K562 (cell line): ENCODE data around the gene TSPAN3. TPM values are rescaled to one million over a fixed set of nuclear protein-coding genes. Genes with fewer than 3 reads are reported as not detected.

Experiments used
- BRD4 ChIP-seq: fragments of 200-600 bp; sonication (generic); IDR thresholded peaks from 2 replicates; pipeline ENCODE4 v1.6.1; 2017; ENCODE audit warnings: inconsistent platforms
- CBFA2T2 ChIP-seq: fragments of 450-650 bp; conservative IDR thresholded peaks from 2 replicates; pipeline ENCODE4 v1.6.1; 2017; ENCODE audit warnings: mild to moderate bottlenecking
- CEBPB ChIP-seq: fragments of 450-650 bp; IDR thresholded peaks from 2 replicates; pipeline ENCODE4 v1.6.1; 2016; ENCODE audit warnings: missing genetic modification characterization, missing compliant biosample characterization
- E2F3 ChIP-seq: fragments of 250-450 bp; sonication (Bioruptor Pico); IDR thresholded peaks from 2 replicates; pipeline ENCODE4 v1.4.0; 2020; ENCODE audit warnings: mild to moderate bottlenecking
- FOXK1 ChIP-seq: sonication (generic); formaldehyde crosslinking; IDR thresholded peaks from 2 replicates; pipeline ENCODE4 v1.8.0; 2022; ENCODE audit warnings: missing genetic modification reagents, mild to moderate bottlenecking, borderline replicate concordance
- GABPA ChIP-seq: fragments of 200-800 bp; sonication (Bioruptor generic); conservative IDR thresholded peaks from 2 replicates; pipeline ENCODE4 v1.6.1; 2016; ENCODE audit warnings: low read depth, missing genetic modification characterization, missing compliant biosample characterization
- GATAD2B ChIP-seq: fragments of 450-650 bp; IDR thresholded peaks from 2 replicates; pipeline ENCODE4 v1.6.1; 2017; ENCODE audit warnings: mild to moderate bottlenecking, borderline replicate concordance
- KLF1 ChIP-seq: fragments of 450-650 bp; IDR thresholded peaks from 2 replicates; pipeline ENCODE4 v1.6.1; 2016; ENCODE audit warnings: missing genetic modification characterization, missing compliant biosample characterization
- NFIC ChIP-seq: fragments of 450-650 bp; IDR thresholded peaks from 2 replicates; pipeline ENCODE4 v1.6.1; 2017; ENCODE audit warnings: mild to moderate bottlenecking, inconsistent platforms
- PURB ChIP-seq: sonication (generic); formaldehyde crosslinking; IDR thresholded peaks from 2 replicates; pipeline ENCODE4 v1.9.0; 2021; ENCODE audit warnings: low read depth, mild to moderate bottlenecking, missing genetic modification reagents
- RFX7 ChIP-seq: fragments of 250-450 bp; sonication (Bioruptor Pico); IDR thresholded peaks from 2 replicates; pipeline ENCODE4 v1.5.1; 2021; ENCODE audit warnings: mild to moderate bottlenecking
- SMARCA4 ChIP-seq: fragments of 450-650 bp; IDR thresholded peaks from 2 replicates; pipeline ENCODE4 v1.6.1; 2016
- SMARCC2 ChIP-seq: fragments of 450-650 bp; IDR thresholded peaks from 2 replicates; pipeline ENCODE4 v1.6.1; 2017; ENCODE audit warnings: antibody characterized with exemption, moderate library complexity, mild to moderate bottlenecking, low read depth
- TOE1 ChIP-seq, 2 experiments: fragments of 450-650 bp in 1 of 2; sonication (generic) in 1 of 2; formaldehyde crosslinking in 1 of 2; IDR thresholded peaks; 2 replicates each; pipeline versions ENCODE4 v1.7.1 to v1.8.0; 2016 to 2022; ENCODE audit warnings: borderline replicate concordance in 2 of 2, mild to moderate bottlenecking in 2 of 2, antibody characterized with exemption in 1 of 2, inconsistent platforms in 1 of 2, low read depth in 1 of 2, missing genetic modification reagents in 1 of 2, moderate library complexity in 1 of 2
- XRCC3 ChIP-seq: fragments of 450-650 bp; IDR thresholded peaks from 2 replicates; pipeline ENCODE4 v1.6.1; 2017; ENCODE audit warnings: mild to moderate bottlenecking, moderate library complexity
- ZBED1 ChIP-seq: IDR thresholded peaks from 2 replicates; pipeline ENCODE4 v1.6.1; 2014
- ZC3H8 ChIP-seq: fragments of 450-650 bp; IDR thresholded peaks from 2 replicates; pipeline ENCODE4 v1.6.1; 2017
- ZNF224 ChIP-seq: sonication (generic); formaldehyde crosslinking; IDR thresholded peaks from 2 replicates; pipeline ENCODE4 v1.8.0; 2022; ENCODE audit warnings: mild to moderate bottlenecking, missing genetic modification reagents
- ZNF277 ChIP-seq: fragments of 250-450 bp; sonication (Bioruptor Pico); IDR thresholded peaks from 2 replicates; pipeline ENCODE4 v1.8.0; 2022; ENCODE audit warnings: inconsistent platforms, mild to moderate bottlenecking, moderate library complexity, borderline replicate concordance
- ZNF583 ChIP-seq: fragments of 250-450 bp; sonication (Bioruptor Pico); IDR thresholded peaks from 2 replicates; pipeline ENCODE4 v1.4.0; 2020
- ZNF589 ChIP-seq: fragments of 200-800 bp; sonication (Bioruptor generic); IDR thresholded peaks from 2 replicates; pipeline ENCODE4 v1.6.1; 2016; ENCODE audit warnings: low read depth, missing genetic modification characterization, missing compliant biosample characterization
- polyA plus RNA-seq, 8 experiments: library from polyadenylated mRNA; depleted of rRNA in 4 of 8; stranded (reverse) in 5 of 8; unstranded in 3 of 8; fragments of >200 nt; fragmentation: Nextera tagmentation in 2 of 8; fragmentation: Illumina TruSeq in 1 of 8; extraction: Ambion mirVana in 2 of 8; extraction: Trizol in 1 of 8; gene quantifications; 2 replicates each; pipeline versions ENCODE4 v1.2.1 to v1.2.3, GENCODE V29; 2011 to 2014; ENCODE audit warnings: inconsistent platforms in 1 of 8, missing spikeins in 1 of 8
- total RNA-seq, 7 experiments: library from RNA; depleted of rRNA in 6 of 7; stranded (reverse); fragments of >200 nt in 6 of 7; fragmentation: Illumina TruSeq in 2 of 7; extraction: Trizol in 2 of 7; gene quantifications; 2 replicates each; pipeline versions ENCODE4 v1.2.1 to v1.2.3, GENCODE V29; 2011 to 2021; ENCODE audit warnings: low replicate concordance in 1 of 7
- TF ChIP-seq, protein P1 (sequence below): sonication (generic); formaldehyde crosslinking; IDR thresholded peaks from 2 replicates; pipeline ENCODE4 v1.8.0; 2022; ENCODE audit warnings: missing genetic modification reagents, mild to moderate bottlenecking, moderate library complexity, borderline replicate concordance
- TF ChIP-seq, protein P2 (sequence below): fragments of 450-650 bp; IDR thresholded peaks from 2 replicates; pipeline ENCODE4 v1.6.1; 2018; ENCODE audit not compliant: partially characterized antibody
- TF ChIP-seq, protein P3 (sequence below): fragments of 200-400 bp; formaldehyde crosslinking; IDR thresholded peaks from 2 replicates; pipeline ENCODE4 v1.6.1; 2017; ENCODE audit warnings: mild to moderate bottlenecking, low read depth, low read length, moderate library complexity

Gene TSPAN3
- total and polyA plus RNA-seq, 9 of the 15 experiments (the other 6 are each of a cell fraction or from before 2014, with no cell fraction given), result 14.3 to 144 (median 71.1) TPM

- TF ChIP-seq GABPA (tag) (no peak), CBFA2T2 (0 out of 2 replicates have a peak, but pooled peaks have one; percentile 14), XRCC3 (no peak), E2F3 (CRISPR knock-in tag) (no peak), ZNF583 (CRISPR knock-in tag) (no peak), BRD4 (no peak), CEBPB (tag) (peak; percentile 85), NFIC (no peak), FOXK1 (no peak), SMARCA4 (no peak), ZBED1 (no peak), ZNF589 (CRISPR knock-in tag) (no peak), RFX7 (no peak), ZNF224 (no peak), GATAD2B (no peak), ZNF277 (CRISPR knock-in tag) (no peak), KLF1 (tag) (no peak), TOE1 (IDR thresholded peaks at IDR 0.05; ENCODE audit: borderline replicate concordance) (no peak), TOE1 (CRISPR knock-in tag; IDR thresholded peaks at IDR 0.05; ENCODE audit: borderline replicate concordance, low read depth) (no peak), SMARCC2 (no peak), ZC3H8 (no peak), PURB (CRISPR knock-in tag) (no peak)
- TF ChIP-seq, protein P1, sequence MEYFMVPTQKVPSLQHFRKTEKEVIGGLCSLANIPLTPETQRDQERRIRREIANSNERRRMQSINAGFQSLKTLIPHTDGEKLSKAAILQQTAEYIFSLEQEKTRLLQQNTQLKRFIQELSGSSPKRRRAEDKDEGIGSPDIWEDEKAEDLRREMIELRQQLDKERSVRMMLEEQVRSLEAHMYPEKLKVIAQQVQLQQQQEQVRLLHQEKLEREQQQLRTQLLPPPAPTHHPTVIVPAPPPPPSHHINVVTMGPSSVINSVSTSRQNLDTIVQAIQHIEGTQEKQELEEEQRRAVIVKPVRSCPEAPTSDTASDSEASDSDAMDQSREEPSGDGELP (CRISPR knock-in tag), result no peak
- TF ChIP-seq, protein P2, sequence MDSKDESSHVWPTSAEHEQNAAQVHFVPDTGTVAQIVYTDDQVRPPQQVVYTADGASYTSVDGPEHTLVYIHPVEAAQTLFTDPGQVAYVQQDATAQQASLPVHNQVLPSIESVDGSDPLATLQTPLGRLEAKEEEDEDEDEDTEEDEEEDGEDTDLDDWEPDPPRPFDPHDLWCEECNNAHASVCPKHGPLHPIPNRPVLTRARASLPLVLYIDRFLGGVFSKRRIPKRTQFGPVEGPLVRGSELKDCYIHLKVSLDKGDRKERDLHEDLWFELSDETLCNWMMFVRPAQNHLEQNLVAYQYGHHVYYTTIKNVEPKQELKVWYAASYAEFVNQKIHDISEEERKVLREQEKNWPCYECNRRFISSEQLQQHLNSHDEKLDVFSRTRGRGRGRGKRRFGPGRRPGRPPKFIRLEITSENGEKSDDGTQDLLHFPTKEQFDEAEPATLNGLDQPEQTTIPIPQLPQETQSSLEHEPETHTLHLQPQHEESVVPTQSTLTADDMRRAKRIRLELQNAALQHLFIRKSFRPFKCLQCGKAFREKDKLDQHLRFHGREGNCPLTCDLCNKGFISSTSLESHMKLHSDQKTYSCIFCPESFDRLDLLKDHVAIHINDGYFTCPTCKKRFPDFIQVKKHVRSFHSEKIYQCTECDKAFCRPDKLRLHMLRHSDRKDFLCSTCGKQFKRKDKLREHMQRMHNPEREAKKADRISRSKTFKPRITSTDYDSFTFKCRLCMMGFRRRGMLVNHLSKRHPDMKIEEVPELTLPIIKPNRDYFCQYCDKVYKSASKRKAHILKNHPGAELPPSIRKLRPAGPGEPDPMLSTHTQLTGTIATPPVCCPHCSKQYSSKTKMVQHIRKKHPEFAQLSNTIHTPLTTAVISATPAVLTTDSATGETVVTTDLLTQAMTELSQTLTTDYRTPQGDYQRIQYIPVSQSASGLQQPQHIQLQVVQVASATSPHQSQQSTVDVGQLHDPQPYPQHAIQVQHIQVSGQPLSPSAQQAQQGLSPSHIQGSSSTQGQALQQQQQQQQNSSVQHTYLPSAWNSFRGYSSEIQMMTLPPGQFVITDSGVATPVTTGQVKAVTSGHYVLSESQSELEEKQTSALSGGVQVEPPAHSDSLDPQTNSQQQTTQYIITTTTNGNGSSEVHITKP, result no peak
- TF ChIP-seq, protein P3, sequence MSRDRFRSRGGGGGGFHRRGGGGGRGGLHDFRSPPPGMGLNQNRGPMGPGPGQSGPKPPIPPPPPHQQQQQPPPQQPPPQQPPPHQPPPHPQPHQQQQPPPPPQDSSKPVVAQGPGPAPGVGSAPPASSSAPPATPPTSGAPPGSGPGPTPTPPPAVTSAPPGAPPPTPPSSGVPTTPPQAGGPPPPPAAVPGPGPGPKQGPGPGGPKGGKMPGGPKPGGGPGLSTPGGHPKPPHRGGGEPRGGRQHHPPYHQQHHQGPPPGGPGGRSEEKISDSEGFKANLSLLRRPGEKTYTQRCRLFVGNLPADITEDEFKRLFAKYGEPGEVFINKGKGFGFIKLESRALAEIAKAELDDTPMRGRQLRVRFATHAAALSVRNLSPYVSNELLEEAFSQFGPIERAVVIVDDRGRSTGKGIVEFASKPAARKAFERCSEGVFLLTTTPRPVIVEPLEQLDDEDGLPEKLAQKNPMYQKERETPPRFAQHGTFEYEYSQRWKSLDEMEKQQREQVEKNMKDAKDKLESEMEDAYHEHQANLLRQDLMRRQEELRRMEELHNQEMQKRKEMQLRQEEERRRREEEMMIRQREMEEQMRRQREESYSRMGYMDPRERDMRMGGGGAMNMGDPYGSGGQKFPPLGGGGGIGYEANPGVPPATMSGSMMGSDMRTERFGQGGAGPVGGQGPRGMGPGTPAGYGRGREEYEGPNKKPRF, result no peak
These were observed 17.2 kb downstream of the TSPAN3 start (continued) for GRCh38 chr15:77053709-77054108.
